ENCODE measurements around the gene GRP.

The GRP gene

GRCh38 chr18:59268721-59269562 is 49.0 kb downstream of the GRP start:
- no peak for DNase-seq

DNA sequence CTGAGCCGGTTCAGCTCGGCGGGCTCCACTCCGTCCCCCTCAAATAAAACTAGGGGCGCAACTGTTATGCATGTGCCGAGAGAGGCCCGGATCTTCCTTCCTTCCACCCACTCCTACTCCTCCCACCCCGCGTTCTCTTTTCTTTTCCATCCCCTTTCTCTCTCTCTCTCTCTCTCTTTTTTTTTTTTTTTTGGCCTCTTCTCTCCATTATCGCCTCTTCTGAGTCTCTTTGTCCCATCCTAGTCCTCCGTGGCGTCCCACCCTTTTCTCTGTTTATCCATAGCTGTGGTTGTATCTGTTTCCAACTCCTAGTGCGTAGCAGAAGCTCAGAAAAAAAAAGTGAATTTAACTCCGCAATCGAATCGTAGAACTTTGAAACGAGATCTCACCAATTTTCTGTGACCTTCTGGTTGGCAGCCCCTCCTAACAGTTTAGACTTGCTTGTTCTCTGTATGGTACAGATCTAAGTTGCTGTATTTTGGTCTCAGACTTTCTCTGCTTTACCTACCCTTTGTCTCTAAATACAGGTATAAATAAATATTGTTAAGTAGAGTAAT is 49.7 kb downstream of the GRP start:
- DNase-seq: no peak

DNA sequence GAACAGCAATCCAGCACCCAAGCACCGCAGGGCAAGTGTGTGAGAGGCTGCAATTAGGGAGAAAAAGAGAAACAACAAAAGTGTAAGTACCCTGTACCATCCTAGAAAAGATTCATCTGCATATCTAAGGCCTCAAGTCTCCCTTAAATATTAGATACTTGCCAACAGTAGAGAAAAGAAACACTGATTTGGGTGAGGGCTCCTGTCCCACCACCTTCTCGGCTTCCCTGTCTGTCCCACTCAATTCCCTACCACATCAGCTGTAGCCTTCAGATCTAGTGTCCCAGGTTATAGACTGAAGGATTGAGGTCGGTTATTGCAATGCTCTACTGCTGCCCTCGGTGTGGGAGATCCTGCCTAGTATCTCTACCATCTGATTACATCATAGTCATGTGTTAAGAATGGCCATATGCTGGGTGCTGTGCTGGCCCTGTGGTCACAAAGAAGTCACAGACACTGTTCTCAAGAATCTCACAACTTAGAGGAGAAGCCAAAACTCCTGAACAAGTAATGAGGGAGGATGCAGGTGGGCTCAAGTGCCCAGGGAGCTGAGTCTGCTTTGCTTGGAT is 50.8 kb downstream of the GRP start:
- no peak for DNase-seq

DNA sequence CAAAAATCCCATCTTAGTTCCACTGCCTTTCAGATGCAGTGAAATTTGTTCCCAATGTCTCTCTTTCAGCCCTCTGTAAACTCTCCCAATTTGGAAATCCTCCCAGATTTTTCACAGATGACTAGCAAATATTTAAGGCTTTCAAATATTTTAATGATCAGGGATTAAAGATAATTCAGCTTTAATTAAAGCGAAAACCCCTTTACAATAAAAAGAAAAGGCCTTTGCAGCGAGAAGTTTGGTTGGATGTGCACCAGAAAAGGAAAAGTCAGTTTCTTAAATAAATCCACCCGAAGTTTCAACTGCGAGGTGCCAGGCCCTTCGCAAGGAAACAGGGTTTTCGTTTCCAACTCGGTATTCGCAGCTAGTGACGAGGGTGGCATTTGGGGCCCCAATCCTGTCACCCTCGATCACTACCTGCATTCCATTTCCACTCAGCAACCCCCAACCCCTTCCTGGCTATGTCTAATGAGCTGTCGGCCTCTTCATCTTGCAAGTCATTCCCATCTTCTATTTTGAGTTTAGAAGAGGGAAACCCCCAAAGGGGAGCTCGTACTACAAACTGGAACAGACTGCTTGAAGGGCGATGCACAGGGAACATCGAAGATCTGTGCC is 51.8 kb downstream of the GRP start:
- DNase-seq: no peak

GRCh38 chr18:59272221-59272888 is 52.4 kb downstream of the GRP start:
- DNase-seq: no peak

DNA sequence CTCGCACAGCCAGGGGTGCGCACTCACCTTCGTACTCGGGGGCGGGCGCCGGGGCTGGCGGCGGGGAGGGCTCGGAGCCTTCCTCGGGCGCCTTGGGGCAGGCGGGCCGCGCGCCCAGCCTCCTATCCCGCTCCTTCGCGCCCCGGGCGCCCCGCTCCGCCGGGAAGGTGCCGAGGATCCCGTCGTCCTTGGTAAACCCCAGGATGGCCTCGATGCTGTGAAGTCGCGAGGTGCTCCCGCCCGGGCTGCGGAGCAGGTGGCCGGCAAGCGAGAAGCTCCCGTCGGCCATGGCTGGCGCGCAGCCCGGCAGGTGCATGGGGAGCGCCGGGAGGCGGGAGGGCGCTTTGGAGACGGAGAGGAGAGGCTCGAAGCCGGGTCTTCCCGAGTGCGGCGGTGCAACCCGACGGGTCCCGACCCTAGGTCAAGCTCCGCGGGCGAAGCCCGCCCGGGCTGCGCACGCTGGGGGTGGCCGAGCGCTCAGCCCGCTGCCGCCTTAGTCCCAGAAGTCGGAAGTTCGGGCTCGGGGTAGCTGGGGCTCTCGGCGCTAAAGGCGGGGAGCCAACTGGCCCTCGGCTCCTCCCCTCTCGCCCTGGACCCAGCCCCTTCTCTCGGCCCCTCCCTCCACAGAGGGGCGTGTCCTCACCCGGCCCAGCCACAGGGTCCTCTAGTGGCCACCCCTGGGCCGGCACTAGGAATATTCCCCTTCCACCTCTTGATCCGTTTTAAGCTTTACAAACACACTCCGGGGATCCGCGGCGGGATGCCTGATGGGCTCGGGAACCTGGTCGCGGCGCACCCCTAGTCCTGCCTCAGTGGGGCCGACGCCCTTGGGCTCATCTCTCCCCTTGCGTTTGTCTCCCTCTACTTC is 53.2 kb downstream of the GRP start, which contains the start of gene RAX:
Gene RAX, minus strand, starts transcription at position 564 of the 868 bp plus-strand sequence. Its CDS starts 248 bp downstream, at position 316.
- DNase-seq: no peak

- no peak for DNase-seq
These were observed 54.0 kb downstream of the GRP start for GRCh38 chr18:59273759-59274532.

DNA sequence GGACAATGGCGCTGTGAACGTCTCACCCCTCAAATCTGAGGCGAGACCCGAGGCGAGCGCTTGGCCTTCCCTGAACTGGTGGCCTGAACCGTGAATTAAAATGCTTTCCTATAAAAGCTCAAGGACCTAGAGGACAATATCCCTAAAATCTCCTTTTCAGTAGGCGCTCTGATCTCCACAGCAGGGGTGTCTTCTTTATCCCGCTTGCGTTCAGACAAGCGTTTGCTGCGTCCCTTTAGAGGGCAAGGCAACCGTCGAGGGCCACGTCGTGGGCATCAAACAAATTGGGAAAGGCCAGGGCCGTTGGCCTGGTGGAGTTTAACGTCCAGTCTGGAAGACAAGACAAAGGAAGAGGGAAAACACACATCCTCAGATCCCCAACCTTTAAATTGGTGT is 54.6 kb downstream of the GRP start:
- DNase-seq: no peak

- DNase-seq: no peak
These were observed 55.5 kb downstream of the GRP start for GRCh38 chr18:59275406-59275949.

DNA sequence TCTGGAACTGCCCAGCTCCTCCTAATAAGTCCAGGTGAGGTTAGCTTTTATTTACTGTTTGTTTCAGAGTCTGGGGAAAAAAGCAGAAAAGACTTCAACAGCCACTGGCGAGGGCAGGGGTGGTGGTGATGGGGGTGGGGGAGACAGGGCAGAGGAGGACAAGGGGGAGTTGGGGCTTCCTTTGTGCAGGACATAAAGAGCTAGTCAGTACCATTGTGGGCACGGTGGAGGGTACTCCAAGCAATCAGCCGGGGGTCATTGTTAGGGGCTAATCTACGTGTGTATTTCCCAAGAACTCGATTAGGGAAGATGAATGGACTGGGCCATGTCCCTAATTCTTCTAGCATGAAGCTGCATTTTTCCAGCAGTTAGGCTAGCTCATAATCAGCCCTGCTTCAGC is 56.1 kb downstream of the GRP start:
- no peak for DNase-seq

GRCh38 chr18:59278793-59279192 is 58.8 kb downstream of the GRP start:
- no peak for DNase-seq

DNA sequence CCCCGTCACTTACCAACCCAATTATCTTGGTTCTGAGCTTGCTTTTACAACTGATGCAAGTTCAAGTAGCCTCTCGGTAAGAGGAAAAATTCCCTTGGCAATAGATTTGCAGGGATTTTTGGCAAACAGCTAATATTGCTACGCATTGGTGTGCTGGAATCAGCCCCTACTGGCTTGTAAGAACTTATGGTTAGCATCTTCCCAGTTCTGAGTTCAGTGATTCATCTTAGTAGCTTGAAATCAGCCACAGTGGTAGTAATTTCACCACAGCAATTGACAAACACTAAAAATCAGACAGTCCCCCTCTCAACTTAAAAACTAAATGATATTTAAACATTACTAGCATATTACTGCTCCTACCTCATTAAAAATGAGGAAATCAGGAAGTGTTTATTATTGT is 59.2 kb downstream of the GRP start:
- no peak for DNase-seq

- no peak for DNase-seq
These were observed 59.8 kb downstream of the GRP start for GRCh38 chr18:59279722-59280121.

All from CD4-positive, alpha-beta T cell treated with Interleukin-15 for 1 hour (primary cell).